ENCODE results near the gene CDC42BPB.

DNA sequence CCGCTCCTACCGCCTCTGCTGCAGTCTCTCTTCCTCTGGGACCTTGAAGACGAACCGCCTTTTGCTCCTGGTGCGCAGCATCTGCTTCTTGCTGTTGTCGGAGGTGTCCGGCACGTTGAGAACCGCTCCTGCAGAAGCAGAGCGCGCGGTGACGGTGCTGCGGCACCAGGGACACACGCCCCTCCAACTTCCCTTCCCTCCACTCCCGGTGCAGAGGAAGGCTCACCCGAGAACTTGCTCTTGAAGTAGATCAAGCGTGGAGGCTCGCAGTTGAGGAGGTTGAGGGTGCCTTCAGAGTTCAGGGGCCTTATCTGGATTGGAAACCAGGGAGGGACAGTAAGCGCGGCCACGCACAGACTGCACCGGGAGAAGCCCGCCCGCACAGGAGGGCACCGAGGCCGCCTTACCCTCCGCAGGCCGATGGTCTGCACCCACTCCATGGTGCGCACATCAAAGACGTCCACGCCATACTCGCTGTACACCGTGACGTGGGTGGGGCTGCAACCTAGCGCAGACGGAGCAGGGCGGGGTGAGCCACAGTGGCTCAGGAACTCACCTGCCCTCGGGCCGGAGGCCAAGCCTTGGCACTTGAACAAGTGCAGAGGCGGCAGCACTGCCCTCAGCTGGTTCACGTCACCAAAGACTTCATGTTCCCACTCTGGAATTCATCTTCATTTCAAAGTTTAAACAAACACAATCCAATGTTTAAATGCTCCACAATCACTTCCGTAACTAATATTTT lies 117.4 kb downstream of the CDC42BPB start:
- TF ChIP-seq, protein P1, sequence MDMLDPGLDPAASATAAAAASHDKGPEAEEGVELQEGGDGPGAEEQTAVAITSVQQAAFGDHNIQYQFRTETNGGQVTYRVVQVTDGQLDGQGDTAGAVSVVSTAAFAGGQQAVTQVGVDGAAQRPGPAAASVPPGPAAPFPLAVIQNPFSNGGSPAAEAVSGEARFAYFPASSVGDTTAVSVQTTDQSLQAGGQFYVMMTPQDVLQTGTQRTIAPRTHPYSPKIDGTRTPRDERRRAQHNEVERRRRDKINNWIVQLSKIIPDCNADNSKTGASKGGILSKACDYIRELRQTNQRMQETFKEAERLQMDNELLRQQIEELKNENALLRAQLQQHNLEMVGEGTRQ (IDR thresholded peaks at IDR 0.05; ENCODE audit: low read depth, low read length): no peak
- TF ChIP-seq, protein P2, sequence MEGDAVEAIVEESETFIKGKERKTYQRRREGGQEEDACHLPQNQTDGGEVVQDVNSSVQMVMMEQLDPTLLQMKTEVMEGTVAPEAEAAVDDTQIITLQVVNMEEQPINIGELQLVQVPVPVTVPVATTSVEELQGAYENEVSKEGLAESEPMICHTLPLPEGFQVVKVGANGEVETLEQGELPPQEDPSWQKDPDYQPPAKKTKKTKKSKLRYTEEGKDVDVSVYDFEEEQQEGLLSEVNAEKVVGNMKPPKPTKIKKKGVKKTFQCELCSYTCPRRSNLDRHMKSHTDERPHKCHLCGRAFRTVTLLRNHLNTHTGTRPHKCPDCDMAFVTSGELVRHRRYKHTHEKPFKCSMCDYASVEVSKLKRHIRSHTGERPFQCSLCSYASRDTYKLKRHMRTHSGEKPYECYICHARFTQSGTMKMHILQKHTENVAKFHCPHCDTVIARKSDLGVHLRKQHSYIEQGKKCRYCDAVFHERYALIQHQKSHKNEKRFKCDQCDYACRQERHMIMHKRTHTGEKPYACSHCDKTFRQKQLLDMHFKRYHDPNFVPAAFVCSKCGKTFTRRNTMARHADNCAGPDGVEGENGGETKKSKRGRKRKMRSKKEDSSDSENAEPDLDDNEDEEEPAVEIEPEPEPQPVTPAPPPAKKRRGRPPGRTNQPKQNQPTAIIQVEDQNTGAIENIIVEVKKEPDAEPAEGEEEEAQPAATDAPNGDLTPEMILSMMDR (conservative IDR thresholded peaks at IDR 0.05; ENCODE audit: low read depth, low read length): no peak
- no peak for TF ChIP-seq RCOR1 (IDR thresholded peaks at IDR 0.05; ENCODE audit: insufficient replicate concordance, low read length)
- no peak for TF ChIP-seq POLR2A (IDR thresholded peaks at IDR 0.05; ENCODE audit: low read depth, low read length)
- TF ChIP-seq RAD21 (IDR thresholded peaks at IDR 0.05; ENCODE audit: low read length): no peak
- no peak for TF ChIP-seq MXI1 (IDR thresholded peaks at IDR 0.05; ENCODE audit: borderline replicate concordance, low read depth, low read length)
- no peak for TF ChIP-seq MAZ (IDR thresholded peaks at IDR 0.05; ENCODE audit: borderline replicate concordance, low read depth, low read length)
- TF ChIP-seq BHLHE40 (IDR thresholded peaks at IDR 0.05; ENCODE audit: low read depth, low read length): no peak
- TF ChIP-seq FOS (IDR thresholded peaks at IDR 0.05; ENCODE audit: low read depth, low read length): no peak
- no peak for TF ChIP-seq CEBPB (IDR thresholded peaks at IDR 0.05; ENCODE audit: low read depth, low read length)
- TF ChIP-seq CHD1 (IDR thresholded peaks at IDR 0.05; ENCODE audit: low read depth, low read length): no peak
